ENCODE measurements around the gene SPATA25.

DNA sequence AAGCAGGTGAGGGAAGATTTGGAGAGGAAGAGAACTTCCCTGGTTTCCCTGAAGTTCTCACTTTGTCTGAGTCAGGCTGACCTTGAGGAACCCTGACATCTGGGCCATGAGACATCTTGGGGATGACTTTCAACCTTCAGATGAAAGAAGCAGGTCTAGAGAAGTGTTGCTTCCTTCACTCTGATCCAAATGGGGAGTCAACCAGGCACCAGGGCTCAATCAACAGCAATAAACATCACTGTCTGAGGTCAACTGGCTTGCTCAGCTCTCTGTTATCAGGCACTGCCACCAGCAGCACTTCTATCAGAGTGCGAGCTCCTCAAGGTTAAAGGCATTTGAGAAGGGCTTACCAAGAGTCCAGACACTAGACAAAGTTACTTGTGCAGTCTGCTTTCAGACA, 36.5 kb downstream of the SPATA25 start:
- TF ChIP-seq, protein P1, sequence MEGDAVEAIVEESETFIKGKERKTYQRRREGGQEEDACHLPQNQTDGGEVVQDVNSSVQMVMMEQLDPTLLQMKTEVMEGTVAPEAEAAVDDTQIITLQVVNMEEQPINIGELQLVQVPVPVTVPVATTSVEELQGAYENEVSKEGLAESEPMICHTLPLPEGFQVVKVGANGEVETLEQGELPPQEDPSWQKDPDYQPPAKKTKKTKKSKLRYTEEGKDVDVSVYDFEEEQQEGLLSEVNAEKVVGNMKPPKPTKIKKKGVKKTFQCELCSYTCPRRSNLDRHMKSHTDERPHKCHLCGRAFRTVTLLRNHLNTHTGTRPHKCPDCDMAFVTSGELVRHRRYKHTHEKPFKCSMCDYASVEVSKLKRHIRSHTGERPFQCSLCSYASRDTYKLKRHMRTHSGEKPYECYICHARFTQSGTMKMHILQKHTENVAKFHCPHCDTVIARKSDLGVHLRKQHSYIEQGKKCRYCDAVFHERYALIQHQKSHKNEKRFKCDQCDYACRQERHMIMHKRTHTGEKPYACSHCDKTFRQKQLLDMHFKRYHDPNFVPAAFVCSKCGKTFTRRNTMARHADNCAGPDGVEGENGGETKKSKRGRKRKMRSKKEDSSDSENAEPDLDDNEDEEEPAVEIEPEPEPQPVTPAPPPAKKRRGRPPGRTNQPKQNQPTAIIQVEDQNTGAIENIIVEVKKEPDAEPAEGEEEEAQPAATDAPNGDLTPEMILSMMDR (IDR thresholded peaks at IDR 0.05): no peak
- no peak for TF ChIP-seq POLR2A (IDR thresholded peaks at IDR 0.05)
